HepG2 (cell line): Measurements from ENCODE around the gene RAB35. TPM values are rescaled to one million over a fixed set of nuclear protein-coding genes. Genes with fewer than 3 reads are reported as not detected.

ENCODE experiments used
- ATAC-seq: fragments of 200-7000 bp; cut with Tn5 transposase; 3 replicates; pipeline ENCODE4 v1.9.1; 2020; ENCODE audit warnings: mild to moderate bottlenecking, moderate library complexity
- BruUV-seq: library from RNA; stranded (reverse); fragments of 400-500 nt; replicated peaks from 2 replicates; lab custom pipeline; 2021; lab: Mats Ljungman, UMichigan
- CTCF ChIA-PET: fragments of 300-600 bp; formaldehyde crosslinking; extraction: SDS; loops from one replicate; lab custom pipeline; 2021; ENCODE audit warnings: low total read pairs, inconsistent platforms, low intra/inter-chr PET ratio; lab: Yijun Ruan, JAX
- POLR2A ChIA-PET: fragments of 350-600 bp; sonication (Branson Sonifier 250); formaldehyde crosslinking; loops from one replicate; lab custom pipeline; 2020; ENCODE audit warnings: antibody characterized with exemption, inconsistent platforms; lab: Yijun Ruan, JAX
- DNase-seq: peaks from one replicate; pipeline ENCODE4 v3.0.0-alpha.2; 2015; ENCODE audit warnings: low spot score
- FAIRE-seq: peaks from 3 replicates; lab custom pipeline; 2011; peaks lifted over from hg19 to GRCh38; lab: Jason Lieb, UNC
- H2AFZ ChIP-seq: one replicate; pipeline ENCODE4 v1.6.1; 2011; ENCODE audit warnings: low read length, inconsistent platforms
- H3K27ac ChIP-seq: fragments of 300-600 bp; 3 replicates; pipeline ENCODE4 v1.8.0; 2011; ENCODE audit warnings: mixed run types, mild to moderate bottlenecking, mixed read lengths, low read length, inconsistent platforms; ENCODE audit not compliant: insufficient read depth; ENCODE audit errors: extremely low read length
- H3K27me3 ChIP-seq, 2 experiments: fragments of 200-600 bp in 1 of 2; 2 replicates in 1 of 2; 3 replicates in 1 of 2; pipeline versions ENCODE4 v1.6.0 to v1.8.0; 2011; ENCODE audit warnings: low read length in 2 of 2, mild to moderate bottlenecking in 2 of 2, moderate library complexity in 2 of 2, inconsistent platforms in 1 of 2; ENCODE audit not compliant: insufficient read depth in 2 of 2, control insufficient read depth in 1 of 2
- H3K36me3 ChIP-seq, 2 experiments: fragments of 200-600 bp in 1 of 2; replicated peaks in 1 of 2; 2 replicates in 1 of 2; 3 replicates in 1 of 2; pipeline versions ENCODE4 v1.5.1 to v1.8.0; 2011; ENCODE audit warnings: low read length in 2 of 2, inconsistent platforms in 1 of 2; ENCODE audit not compliant: insufficient read depth in 2 of 2, control insufficient read depth in 1 of 2
- H3K4me1 ChIP-seq: 2 replicates; pipeline ENCODE4 v1.5.1; 2012; ENCODE audit warnings: low read length, inconsistent platforms; ENCODE audit not compliant: insufficient read depth
- H3K4me2 ChIP-seq: 2 replicates; pipeline ENCODE4 v1.6.0; 2011; ENCODE audit warnings: low read depth, low read length, inconsistent platforms
- H3K4me3 ChIP-seq, 3 experiments: fragments of 200-600 bp in 1 of 3; sonication (generic), shearing (Covaris generic) in 1 of 3; replicated peaks in 1 of 3; 2 replicates each; pipeline ENCODE4 v1.5.1; 2011 to 2016; ENCODE audit warnings: low read length in 3 of 3, inconsistent platforms in 2 of 3, low read depth in 2 of 3, mild to moderate bottlenecking in 2 of 3, control low read depth in 1 of 3, mixed read lengths in 1 of 3; ENCODE audit not compliant: insufficient read depth in 1 of 3
- H3K79me2 ChIP-seq: one replicate; pipeline ENCODE4 v1.6.1; 2011; ENCODE audit warnings: low read length, inconsistent platforms; ENCODE audit not compliant: insufficient read depth
- H3K9ac ChIP-seq: 2 replicates; pipeline ENCODE4 v1.6.0; 2011; ENCODE audit warnings: mild to moderate bottlenecking, low read depth, low read length, inconsistent platforms; ENCODE audit not compliant: insufficient read depth
- H3K9me3 ChIP-seq: 2 replicates; pipeline ENCODE4 v1.5.1; 2012; ENCODE audit warnings: mild to moderate bottlenecking, low read length
- H4K20me1 ChIP-seq: 2 replicates; pipeline ENCODE4 v1.6.0; 2011; ENCODE audit warnings: inconsistent platforms, mild to moderate bottlenecking, low read length, moderate library complexity; ENCODE audit not compliant: insufficient read depth
- CHCHD3 ChIP-seq: sonication (generic); formaldehyde crosslinking; IDR thresholded peaks from 2 replicates; pipeline ENCODE4 v1.8.0; 2022; ENCODE audit warnings: mild to moderate bottlenecking, missing genetic modification reagents, moderate library complexity
- ISX ChIP-seq: sonication (generic); formaldehyde crosslinking; conservative IDR thresholded peaks from 2 replicates; pipeline ENCODE4 v1.5.0; 2020; ENCODE audit warnings: missing genetic modification reagents
- PRPF4 ChIP-seq: fragments of 200-400 bp; formaldehyde crosslinking; IDR thresholded peaks from 2 replicates; pipeline ENCODE4 v1.6.1; 2016; ENCODE audit warnings: low read length, low read depth; ENCODE audit not compliant: poor library complexity, severe bottlenecking
- SOX13 ChIP-seq, 3 experiments: fragments of 450-650 bp in 1 of 3; sonication (generic) in 1 of 3; formaldehyde crosslinking in 1 of 3; IDR thresholded peaks in 2 of 3; conservative IDR thresholded peaks in 1 of 3; 2 replicates each; pipeline versions ENCODE4 v1.5.0 to v1.6.1; 2016 to 2020; ENCODE audit warnings: antibody characterized with exemption in 1 of 3, mild to moderate bottlenecking in 1 of 3, missing compliant biosample characterization in 1 of 3, missing genetic modification reagents in 1 of 3, moderate library complexity in 1 of 3
- TCF12 ChIP-seq, 2 experiments: fragments of 450-650 bp in 1 of 2; sonication (generic) in 1 of 2; formaldehyde crosslinking in 1 of 2; IDR thresholded peaks; 2 replicates each; pipeline versions ENCODE4 v1.6.1 to v1.8.0; 2017 to 2022; ENCODE audit warnings: antibody characterized with exemption in 1 of 2, mild to moderate bottlenecking in 1 of 2, missing genetic modification reagents in 1 of 2, moderate library complexity in 1 of 2
- ZBTB4 ChIP-seq: sonication (generic); formaldehyde crosslinking; IDR thresholded peaks from 2 replicates; pipeline ENCODE4 v1.4.0; 2020; ENCODE audit warnings: missing genetic modification reagents, mild to moderate bottlenecking, borderline replicate concordance
- ZNF431 ChIP-seq: sonication (generic); formaldehyde crosslinking; IDR thresholded peaks from 2 replicates; pipeline ENCODE4 v1.9.0; 2022; ENCODE audit warnings: missing genetic modification reagents, low read depth, mild to moderate bottlenecking, borderline replicate concordance
- ZNF552 ChIP-seq: sonication (generic); formaldehyde crosslinking; IDR thresholded peaks from 2 replicates; pipeline ENCODE4 v1.9.0; 2022; ENCODE audit warnings: missing genetic modification reagents, mild to moderate bottlenecking, borderline replicate concordance
- ZNF564 ChIP-seq: sonication (generic); formaldehyde crosslinking; IDR thresholded peaks from 2 replicates; pipeline ENCODE4 v1.8.1; 2023; ENCODE audit warnings: mild to moderate bottlenecking, missing genetic modification reagents
- ZNF781 ChIP-seq: sonication (generic); formaldehyde crosslinking; IDR thresholded peaks from 2 replicates; pipeline ENCODE4 v1.5.1; 2020; ENCODE audit warnings: borderline replicate concordance, mild to moderate bottlenecking, missing genetic modification reagents; ENCODE audit errors: not compliant biosample characterization
- WGBS: methylation state at CpG from one replicate; pipeline ENCODE4 v1.1.6; 2017; ENCODE audit warnings: low lambda C conversion rate; 5-methylcytosine and 5-hydroxymethylcytosine counted together
- in situ Hi-C: cut with HindIII; loops from 2 replicates; pipeline ENCODE4 v1.10.0; 2017; ENCODE audit warnings: low pct_unique_long_range_greater_than_20kb; ENCODE audit not compliant: extremely low pct_ligation_motif_present
- intact Hi-C: fragments of 100-400 bp; cut with micrococcal nuclease; formaldehyde crosslinking; loops from one replicate; pipeline ENCODE4 v1.10.0; 2022; ENCODE audit not compliant: unreplicated experiment
- polyA plus RNA-seq, 8 experiments: library from polyadenylated mRNA; depleted of rRNA in 3 of 8; stranded (reverse) in 7 of 8; unstranded in 1 of 8; fragments of >200 nt; fragmentation: Illumina TruSeq in 4 of 8; extraction: Trizol in 4 of 8; gene quantifications; 2 replicates each; pipeline versions ENCODE4 v1.2.1 to v1.2.3, GENCODE V29; 2011 to 2016; ENCODE audit warnings: low read depth in 4 of 8, missing spikeins in 1 of 8, mixed read lengths in 1 of 8; ENCODE audit not compliant: insufficient read depth in 1 of 8
- total RNA-seq, 5 experiments: library from RNA; depleted of rRNA; stranded (reverse); fragments of >200 nt; fragmentation: Illumina TruSeq; extraction: Trizol; gene quantifications; 2 replicates each; pipeline ENCODE4 v1.2.3, GENCODE V29; 2016; ENCODE audit warnings: low read depth in 1 of 5

RAB35 gene
- total and polyA plus RNA-seq, 2 of the 13 experiments (the other 11 are each of a cell fraction or from before 2014, with no cell fraction given): 25.2 to 29.1 TPM

- WGBS: 94% methylated on average over 9 of the region's 9 CpGs
- Histone ChIP-seq H3K4me3 (no peak overlapping the region), H3K27me3 (no peaks in the 10 kb centered on the region), H3K36me3 (peaks cover 72 to 91% of the 10 kb centered on the region in 2 experiments), H3K4me2 (no peak overlapping the region), H3K79me2 (no peaks in the 10 kb centered on the region), H3K4me1 (no peaks in the 10 kb centered on the region), H3K9ac (no peak overlapping the region), H2AFZ (no peak overlapping the region), H3K27ac (no peak overlapping the region), H4K20me1 (no peaks in the 10 kb centered on the region), H3K9me3 (no peaks in the 10 kb centered on the region)
- no TSS peak for BruUV-seq
- TF ChIP-seq PRPF4 (no peak), CHCHD3 (no peak), ZNF564 (CRISPR knock-in tag) (no peak), TCF12 (IDR thresholded peaks at IDR 0.05) (no peak), TCF12 (CRISPR knock-in tag; IDR thresholded peaks at IDR 0.05) (no peak), ZNF431 (CRISPR knock-in tag) (no peak), SOX13 (IDR thresholded peaks at IDR 0.05) (no peak), SOX13 (CRISPR knock-in tag; conservative IDR thresholded peaks at IDR 0.05 in 1 of 2, IDR thresholded peaks at IDR 0.05 in 1 of 2) (no peak), ZNF552 (CRISPR knock-in tag) (no peak), ZBTB4 (CRISPR knock-in tag) (no peak), ISX (no peak), ZNF781 (CRISPR knock-in tag) (no peak)
- FAIRE-seq: no peak
- DNase-seq: no peak
- in situ Hi-C loops: no loop called here
- ChIA-PET POLR2A (interaction anchor here (1.3 kb wide), 1 partner anchor 63 kb away, joined by 3 read pairs; the partner anchor contains the start of gene RPLP0), CTCF (no interaction called here)
- no peak for ATAC-seq
- intact Hi-C loops: no loop called here
Observed at GRCh38 chr12:120138366-120138765, 21.8 kb upstream of the RAB35 start.
